Measurements from ENCODE around the gene CPNE2. TPM values are rescaled to one million over a fixed set of nuclear protein-coding genes. Genes with fewer than 3 reads are reported as not detected.

CPNE2 gene
- total RNA-seq, 1 donor from 2014 or later: 8.3 TPM

- Mint-ChIP-seq H3K4me1 (peaks cover 3% of the 10 kb centered on the region), H3K4me3 (no peak overlapping the region), H3K27ac (no peak overlapping the region), H3K36me3 (ENCODE audit: low read depth) (peaks cover 9% of the 10 kb centered on the region), H3K9me3 (no peaks in the 10 kb centered on the region), H3K27me3 (no peaks in the 10 kb centered on the region)
- ChIA-PET POLR2A (no interaction called here), CTCF (no interaction called here)
- ATAC-seq (ENCODE audit: low read depth) (no peak), DNase-seq (no peak)
- no peak for TF ChIP-seq CTCF (IDR thresholded peaks at IDR 0.05)
- intact Hi-C loops (cut with micrococcal nuclease): no loop called here
Observed at GRCh38 chr16:57196753-57197152, 104.4 kb downstream of the CPNE2 start.

Other genes starting within 250 kb of the CPNE2 start
- 3.8 and 5.0 TPM in 2 replicates for gene SLC12A3, start 227.4 kb upstream of the CPNE2 start, total RNA-seq
- gene HERPUD1, start 160.4 kb upstream of the CPNE2 start, total RNA-seq: 766 and 820 TPM in 2 replicates
- 1.0 and 1.4 TPM in 2 replicates for gene CETP, start 130.6 kb upstream of the CPNE2 start, total RNA-seq
- 296 and 372 TPM in 2 replicates for gene NLRC5, start 103.0 kb upstream of the CPNE2 start, total RNA-seq
- 131 and 147 TPM in 2 replicates for gene PSME3IP1, start 93.5 kb downstream of the CPNE2 start, total RNA-seq
- gene RSPRY1, start 93.7 kb downstream of the CPNE2 start, total RNA-seq: 32.6 and 39.9 TPM in 2 replicates
- gene ARL2BP, start 152.7 kb downstream of the CPNE2 start, total RNA-seq: 27.1 and 29.4 TPM in 2 replicates
- not detected in 2 replicates for gene PLLP, start 192.1 kb downstream of the CPNE2 start, total RNA-seq